ENCODE results near the gene CCDC74A. TPM values are rescaled to one million over a fixed set of nuclear protein-coding genes. Genes with fewer than 3 reads are reported as not detected.
"Not testable (repeated sequence)": the region's sequence is repeated elsewhere in the genome, so short reads cannot be mapped to it uniquely, and the experiment has no call there.

CCDC74A gene
- total RNA-seq, result 1 to 10 TPM; 3.0 to 4.6 TPM

DNA sequence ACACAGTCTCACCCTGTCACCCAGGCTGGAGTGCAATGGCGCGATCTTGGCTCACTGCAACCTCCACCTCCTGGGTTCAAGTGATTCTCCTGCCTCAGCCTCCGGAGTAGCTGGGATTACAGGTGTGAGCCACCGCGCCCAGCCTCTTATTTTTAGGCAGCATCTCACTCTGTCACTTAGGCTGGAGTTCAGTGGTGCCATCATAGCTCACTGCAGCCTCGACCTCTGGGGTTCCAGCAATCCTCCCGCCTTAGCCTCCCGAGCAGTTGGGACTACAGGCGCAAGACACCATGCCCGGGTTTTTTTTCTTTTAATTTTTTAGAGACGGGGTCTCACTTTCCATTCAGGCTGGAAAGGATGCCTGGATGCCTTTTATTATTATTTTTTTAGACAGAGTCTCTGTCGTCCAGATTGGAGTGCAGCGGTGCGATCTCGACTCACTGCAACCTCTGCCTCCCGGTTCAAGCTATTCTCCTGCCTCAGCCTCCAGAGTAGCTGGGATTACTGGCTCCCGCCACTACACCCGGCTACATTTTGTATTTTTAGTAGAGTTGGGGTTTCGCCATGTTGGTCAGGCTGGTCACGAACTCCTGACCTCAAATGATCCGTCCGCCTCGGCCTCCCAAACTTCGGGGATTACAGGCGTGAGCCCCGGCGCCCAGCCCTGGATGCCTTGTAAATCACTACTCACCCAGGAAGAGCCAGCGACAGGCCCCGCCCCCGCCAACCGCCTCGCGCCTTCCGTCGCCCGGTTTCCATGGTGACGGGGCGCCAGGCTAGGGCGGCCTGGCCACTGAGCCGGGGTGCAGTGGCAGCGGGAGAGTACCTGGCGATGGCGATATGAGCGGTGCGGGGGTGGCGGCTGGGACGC is at the start of gene CCDC74A:
Gene CCDC74A (plus strand): TSS at position 758 of the 871 bp plus-strand sequence. CDS start 83 bp downstream, at position 841.
- H3K27ac Mint-ChIP-seq, result peak within 1 kb of the TSS; percentile 77
- not testable (repeated sequence) for H3K9me3 Mint-ChIP-seq (ENCODE audit: low read depth); H3K36me3 Mint-ChIP-seq; H3K27me3 Mint-ChIP-seq
- peak within 1 kb of the TSS; percentile 82 for H3K4me3 Mint-ChIP-seq
- DNase-seq, result peak; percentile 86
- CTCF ChIA-PET, result interaction anchor here (1.3 to 2.4 kb wide), 2 partner anchors 34 to 35 kb away, joined by 7 to 11 read pairs; partner anchors contain the start of gene MZT2A
- ATAC-seq, result peak; percentile 93
- peaks cover 20% of the 10 kb centered on the region for H3K4me1 Mint-ChIP-seq

DNA sequence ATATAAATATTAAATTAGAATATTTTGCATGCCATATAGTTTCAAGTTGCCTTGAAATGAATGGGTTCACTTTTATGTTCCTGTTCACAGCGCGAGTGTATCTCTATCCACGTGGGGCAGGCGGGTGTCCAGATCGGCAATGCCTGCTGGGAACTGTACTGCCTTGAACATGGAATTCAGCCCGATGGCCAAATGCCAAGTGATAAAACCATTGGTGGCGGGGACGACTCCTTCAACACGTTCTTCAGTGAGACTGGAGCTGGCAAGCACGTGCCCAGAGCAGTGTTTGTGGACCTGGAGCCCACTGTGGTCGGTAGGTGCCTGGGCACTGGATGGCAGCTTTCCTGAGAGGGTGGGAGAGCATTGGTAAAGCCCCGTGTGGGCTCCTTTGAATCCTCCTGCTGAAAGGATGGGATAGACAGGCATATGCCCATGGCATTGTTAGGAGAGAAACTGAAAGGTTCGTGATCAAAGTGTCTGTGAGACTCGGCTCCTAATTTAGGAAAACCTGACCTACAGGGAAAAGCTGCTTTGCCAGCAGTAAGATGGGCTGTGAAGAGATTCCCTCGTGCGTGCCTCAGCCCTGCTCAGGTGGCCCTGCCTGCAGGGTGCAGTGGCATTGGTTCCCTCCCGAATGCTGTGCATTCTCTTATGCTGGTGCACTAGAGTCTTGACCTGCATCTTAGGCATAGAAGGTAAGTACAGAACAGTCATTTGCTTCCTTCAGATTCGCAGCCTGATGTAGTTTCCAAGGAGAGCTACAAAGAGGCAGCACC is 49.4 kb upstream of the CCDC74A start:
- CTCF ChIA-PET; H3K4me1 Mint-ChIP-seq; H3K27ac Mint-ChIP-seq; H3K9me3 Mint-ChIP-seq (ENCODE audit: low read depth); DNase-seq; H3K4me3 Mint-ChIP-seq; ATAC-seq; H3K27me3 Mint-ChIP-seq: not testable (repeated sequence)
- H3K36me3 Mint-ChIP-seq, result peaks cover 11% of the 10 kb centered on the region

DNA sequence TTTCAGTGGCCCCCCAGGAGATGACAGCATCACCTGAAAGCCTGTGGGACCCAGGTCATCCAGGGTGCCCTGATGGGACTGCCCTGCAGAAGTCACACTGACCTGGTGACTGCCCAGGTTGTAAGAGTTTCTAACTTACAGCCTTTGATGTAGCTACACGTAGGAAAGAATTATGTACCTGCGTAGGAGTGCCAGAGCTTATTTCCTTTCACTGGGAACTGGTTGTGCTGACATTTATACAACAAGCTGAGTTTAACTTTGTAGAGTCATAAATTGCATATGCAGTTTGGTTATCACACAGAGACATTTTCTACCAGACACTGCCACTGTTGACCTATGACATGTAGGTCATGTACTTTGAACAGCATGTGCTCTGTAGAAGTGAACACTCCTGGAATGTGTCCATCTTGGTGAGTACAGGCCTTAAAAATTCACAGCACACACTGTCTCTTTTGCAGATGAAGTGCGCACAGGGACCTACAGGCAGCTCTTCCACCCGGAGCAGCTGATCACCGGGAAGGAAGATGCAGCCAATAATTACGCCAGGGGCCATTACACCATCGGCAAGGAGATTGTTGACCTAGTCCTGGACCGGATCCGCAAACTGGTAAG is 48.7 kb upstream of the CCDC74A start:
- ATAC-seq; H3K9me3 Mint-ChIP-seq (ENCODE audit: low read depth); H3K27ac Mint-ChIP-seq; H3K4me1 Mint-ChIP-seq; DNase-seq; H3K4me3 Mint-ChIP-seq; H3K27me3 Mint-ChIP-seq: not testable (repeated sequence)
- CTCF ChIA-PET, result interaction anchor here (1.0 kb wide), 1 partner anchor 14 kb away, joined by 3 read pairs; no protein-coding TSS in a partner anchor
- H3K36me3 Mint-ChIP-seq, result peaks cover 11% of the 10 kb centered on the region

DNA sequence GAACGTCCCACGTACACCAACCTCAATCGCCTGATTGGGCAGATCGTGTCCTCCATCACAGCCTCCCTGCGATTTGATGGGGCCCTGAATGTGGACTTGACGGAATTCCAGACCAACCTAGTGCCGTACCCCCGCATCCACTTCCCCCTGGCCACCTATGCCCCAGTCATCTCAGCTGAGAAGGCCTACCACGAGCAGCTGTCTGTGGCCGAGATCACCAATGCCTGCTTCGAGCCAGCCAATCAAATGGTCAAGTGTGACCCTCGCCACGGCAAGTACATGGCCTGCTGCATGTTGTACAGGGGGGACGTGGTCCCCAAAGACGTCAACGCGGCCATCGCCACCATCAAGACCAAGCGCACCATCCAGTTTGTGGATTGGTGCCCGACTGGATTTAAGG is 47.3 kb upstream of the CCDC74A start:
- CTCF ChIA-PET; H3K4me3 Mint-ChIP-seq; ATAC-seq; DNase-seq; H3K9me3 Mint-ChIP-seq (ENCODE audit: low read depth); H3K4me1 Mint-ChIP-seq; H3K27me3 Mint-ChIP-seq; H3K27ac Mint-ChIP-seq: not testable (repeated sequence)
- H3K36me3 Mint-ChIP-seq, result peaks cover 12% of the 10 kb centered on the region

DNA sequence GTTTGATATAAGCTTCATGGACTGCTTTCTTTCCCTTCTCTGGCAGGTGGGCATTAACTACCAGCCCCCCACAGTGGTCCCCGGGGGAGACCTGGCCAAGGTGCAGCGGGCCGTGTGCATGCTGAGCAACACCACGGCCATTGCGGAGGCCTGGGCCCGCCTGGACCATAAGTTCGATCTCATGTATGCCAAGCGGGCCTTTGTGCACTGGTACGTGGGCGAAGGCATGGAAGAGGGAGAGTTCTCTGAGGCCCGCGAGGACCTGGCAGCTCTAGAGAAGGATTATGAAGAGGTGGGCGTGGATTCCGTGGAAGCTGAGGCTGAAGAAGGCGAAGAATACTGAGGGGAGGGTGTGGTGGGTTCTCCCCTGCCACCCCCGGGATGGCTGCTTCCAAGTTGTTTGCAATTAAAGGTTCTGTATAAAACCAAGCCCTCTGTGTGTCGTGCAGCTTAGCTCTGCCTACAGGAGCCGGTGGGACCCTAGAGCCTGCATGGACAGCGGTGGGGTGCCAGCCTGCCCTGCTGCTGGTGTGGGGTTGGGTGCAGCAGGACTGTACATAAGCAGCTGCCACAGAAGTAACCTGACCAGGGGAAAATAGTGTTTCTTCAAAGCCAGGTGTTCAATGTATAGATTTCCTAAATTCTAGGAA is 45.1 kb upstream of the CCDC74A start:
- H3K4me1 Mint-ChIP-seq; CTCF ChIA-PET; H3K27ac Mint-ChIP-seq; ATAC-seq; DNase-seq; H3K4me3 Mint-ChIP-seq; H3K9me3 Mint-ChIP-seq (ENCODE audit: low read depth); H3K36me3 Mint-ChIP-seq; H3K27me3 Mint-ChIP-seq: not testable (repeated sequence)

DNA sequence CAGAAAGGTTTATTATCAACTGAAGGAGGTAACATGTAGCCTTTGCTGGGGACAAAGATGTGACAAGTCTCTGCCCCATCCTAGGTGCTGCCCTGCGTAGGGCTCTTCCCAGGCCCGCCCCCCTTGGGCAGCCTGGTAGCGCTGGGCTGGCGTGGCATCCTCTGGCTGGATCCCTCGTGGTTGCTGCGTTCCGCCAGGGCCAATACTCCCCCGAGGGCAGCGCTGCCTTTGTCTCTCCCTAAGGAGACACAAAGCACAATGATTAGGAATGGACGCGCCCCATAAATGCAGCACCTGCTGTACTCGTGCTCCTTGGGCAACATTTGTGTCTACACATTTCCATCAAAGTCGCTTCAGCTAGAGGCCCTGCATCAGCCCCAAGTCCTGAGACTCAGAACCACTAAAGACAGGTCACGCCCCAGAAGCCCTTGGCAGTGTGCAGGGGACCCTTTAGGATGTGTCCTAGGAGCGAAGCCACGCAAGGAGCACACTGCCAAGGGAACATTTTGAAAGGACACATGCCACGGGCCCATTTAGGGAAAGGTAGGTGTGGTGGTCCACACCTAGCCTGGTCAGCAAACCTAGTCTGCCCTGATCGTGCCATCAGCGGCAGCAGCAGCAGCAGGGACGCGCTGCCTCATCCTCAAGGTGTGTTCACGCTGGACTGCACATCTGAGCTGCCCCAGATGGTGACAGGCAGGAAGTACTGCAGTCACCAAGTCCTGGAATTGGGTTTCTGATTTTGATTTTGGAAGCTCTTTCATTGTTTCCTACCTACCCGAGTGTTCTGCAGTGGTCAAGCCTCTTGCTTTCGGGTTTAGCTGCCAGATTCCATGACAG is 43.5 kb upstream of the CCDC74A start:
- H3K27me3 Mint-ChIP-seq; H3K4me3 Mint-ChIP-seq; DNase-seq; CTCF ChIA-PET; H3K9me3 Mint-ChIP-seq (ENCODE audit: low read depth); ATAC-seq; H3K27ac Mint-ChIP-seq: not testable (repeated sequence)
- Mint-ChIP-seq H3K4me1 (peaks cover 13% of the 10 kb centered on the region), H3K36me3 (peaks cover 17% of the 10 kb centered on the region)

DNA sequence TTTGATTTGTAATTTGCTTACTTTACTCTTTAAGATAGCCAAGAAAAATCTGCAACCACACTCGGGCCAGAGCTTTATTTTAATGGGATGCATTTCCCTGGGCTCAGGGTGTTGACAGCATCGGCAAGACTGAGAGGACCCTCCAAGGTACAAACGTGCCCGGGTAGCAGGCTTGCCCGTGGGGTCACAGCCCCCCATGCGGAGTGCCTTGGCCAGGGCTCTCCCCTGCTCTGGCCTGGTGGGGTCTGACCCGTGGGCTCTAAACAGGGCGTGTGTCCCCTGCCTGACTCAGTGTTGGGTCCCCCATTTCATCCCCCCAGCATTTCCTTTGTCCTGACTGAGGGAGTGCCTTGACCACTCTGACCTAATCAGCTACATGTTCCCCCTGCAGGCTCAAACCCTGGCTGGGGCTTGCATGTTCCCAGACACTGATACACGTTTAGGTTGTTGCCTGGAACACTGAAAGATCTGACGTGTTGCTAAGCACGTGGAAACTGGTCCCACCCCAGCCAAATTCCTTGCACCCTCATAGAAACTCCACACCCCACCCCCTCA is 42.7 kb upstream of the CCDC74A start:
- DNase-seq; H3K27me3 Mint-ChIP-seq; H3K4me3 Mint-ChIP-seq; ATAC-seq; CTCF ChIA-PET; H3K9me3 Mint-ChIP-seq (ENCODE audit: low read depth); H3K27ac Mint-ChIP-seq: not testable (repeated sequence)
- Mint-ChIP-seq H3K36me3 (peaks cover 17% of the 10 kb centered on the region), H3K4me1 (peaks cover 18% of the 10 kb centered on the region)

DNA sequence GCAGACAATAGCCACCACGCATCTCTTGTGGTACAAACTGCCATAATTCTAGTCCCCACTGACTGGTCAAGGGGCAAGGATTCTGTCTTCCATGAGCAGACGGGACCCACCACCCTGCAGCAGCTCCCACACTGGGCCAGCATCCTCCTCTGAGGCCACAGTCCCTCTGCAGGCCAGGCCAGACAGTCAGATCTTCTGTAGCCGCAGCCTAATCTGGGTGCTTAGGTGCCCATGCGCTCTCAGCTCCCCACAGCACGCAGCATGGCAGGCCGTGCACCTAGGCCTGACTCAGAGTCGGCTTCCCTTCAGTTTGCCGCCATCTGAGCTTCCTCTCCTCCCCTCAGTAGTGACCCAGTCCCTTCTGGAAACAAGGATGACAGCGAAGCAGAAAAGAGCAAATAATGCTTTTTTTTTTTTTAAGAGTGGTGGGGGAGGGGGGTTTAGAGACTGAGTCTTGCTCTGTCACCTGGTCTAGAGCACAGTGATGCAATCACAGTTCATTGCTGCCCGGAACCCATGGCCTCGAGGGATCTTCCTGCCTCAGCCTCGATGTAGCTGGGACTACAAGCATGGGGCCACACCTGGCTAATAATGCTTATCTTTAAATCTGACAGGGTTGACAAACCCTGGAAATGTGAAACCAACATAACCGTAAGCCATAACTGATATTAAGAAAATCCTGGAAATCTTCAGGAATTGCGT is 41.3 kb upstream of the CCDC74A start:
- peaks cover 17% of the 10 kb centered on the region for H3K36me3 Mint-ChIP-seq
- H3K9me3 Mint-ChIP-seq (ENCODE audit: low read depth); ATAC-seq; CTCF ChIA-PET; H3K4me3 Mint-ChIP-seq; H3K27me3 Mint-ChIP-seq; H3K27ac Mint-ChIP-seq; DNase-seq: not testable (repeated sequence)
- peaks cover 28% of the 10 kb centered on the region for H3K4me1 Mint-ChIP-seq

DNA sequence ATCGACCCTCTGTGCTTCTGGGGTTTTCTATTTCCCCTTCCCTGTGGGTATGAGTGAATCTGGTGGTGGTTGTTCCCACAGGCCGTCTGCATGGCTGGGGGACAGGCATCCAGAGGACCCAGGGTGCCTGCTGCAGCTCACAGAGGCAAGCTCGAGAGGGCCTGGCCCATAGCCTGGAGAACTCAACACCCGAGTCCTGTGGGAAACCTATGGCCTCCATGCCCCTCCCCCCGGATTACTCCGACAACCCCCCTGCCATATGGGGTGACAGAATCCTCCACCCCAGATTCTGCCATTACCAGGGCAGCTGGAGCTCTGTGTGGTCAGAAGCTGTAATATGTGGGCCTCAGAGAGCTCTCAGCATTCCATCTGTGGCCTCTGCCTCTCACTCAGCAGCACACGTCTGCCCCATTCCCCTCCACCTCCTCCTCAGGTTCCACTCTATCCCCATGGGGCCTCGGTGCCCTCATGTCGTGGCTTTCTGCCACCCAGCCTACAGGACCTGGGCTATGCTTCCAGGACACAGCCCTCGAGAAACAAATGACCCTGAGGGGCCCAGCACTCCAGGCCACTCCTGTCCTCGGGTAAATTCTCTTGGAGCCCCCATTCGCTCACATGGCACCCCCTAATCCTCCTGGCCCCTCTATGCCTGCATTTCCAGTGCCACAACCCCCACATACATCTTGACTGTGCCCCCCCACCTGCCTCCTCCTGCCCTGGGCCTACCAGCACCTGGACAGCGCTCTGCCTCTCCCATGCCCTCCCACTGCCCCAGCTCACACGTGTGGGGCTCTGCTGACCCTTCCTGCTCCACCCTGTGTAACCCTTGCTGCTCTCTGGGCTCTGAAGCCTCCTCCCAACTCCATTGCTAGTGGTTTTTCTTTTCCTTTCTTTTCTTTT is 39.1 kb upstream of the CCDC74A start:
- DNase-seq, result no peak
- ATAC-seq, result no peak
- Mint-ChIP-seq H3K27me3 (no peaks in the 10 kb centered on the region), H3K4me3 (no peak overlapping the region), H3K9me3 (ENCODE audit: low read depth) (no peaks in the 10 kb centered on the region), H3K27ac (no peak overlapping the region), H3K4me1 (peaks cover 21% of the 10 kb centered on the region), H3K36me3 (peaks cover 12% of the 10 kb centered on the region)
- CTCF ChIA-PET, result interaction anchor here (1.2 kb wide), 1 partner anchor 10 kb away, joined by 5 read pairs; no protein-coding TSS in a partner anchor

DNA sequence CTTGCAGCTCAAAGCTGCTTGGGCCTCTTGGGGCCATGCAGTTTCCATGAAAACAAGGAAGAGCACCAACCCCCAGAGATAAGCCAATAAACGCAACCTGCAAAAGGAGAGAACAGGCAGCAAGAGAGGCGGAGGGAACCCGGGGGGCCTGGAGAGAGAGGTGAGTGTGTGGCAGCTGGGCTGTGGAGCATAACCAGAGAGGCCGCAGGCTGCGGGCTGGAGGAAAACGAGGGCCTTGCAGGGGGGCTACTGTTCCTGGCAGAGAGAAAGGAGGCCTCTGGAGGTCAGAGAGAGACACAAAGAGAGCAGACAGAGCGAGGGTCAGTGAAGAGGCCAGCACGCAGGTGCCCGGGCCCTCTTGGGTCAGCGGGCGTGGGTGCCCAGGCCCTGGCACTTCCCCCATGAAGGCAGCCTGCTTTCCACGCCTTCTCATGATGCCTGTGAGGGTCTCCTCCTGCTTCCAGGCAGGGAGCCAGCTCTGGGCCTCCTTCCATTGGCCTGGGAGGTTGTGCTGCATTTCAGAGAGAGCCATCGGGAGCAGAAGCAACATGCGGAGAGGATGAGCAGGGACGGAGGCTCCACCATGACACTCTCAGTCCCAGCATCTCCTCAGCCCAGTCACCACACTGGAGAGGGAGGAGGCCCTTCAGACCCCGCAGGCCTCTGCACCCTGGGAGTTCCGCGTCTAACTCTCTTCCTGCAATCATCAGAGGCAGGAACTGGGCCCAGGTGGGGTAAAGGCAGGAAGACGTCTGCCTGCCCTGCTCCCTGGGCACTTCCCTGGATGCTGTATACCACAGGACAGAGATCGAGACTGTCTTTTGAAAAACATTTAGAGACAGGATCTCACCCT is 36.8 kb upstream of the CCDC74A start:
- peaks cover 36% of the 10 kb centered on the region for H3K4me1 Mint-ChIP-seq
- not testable (repeated sequence) for H3K9me3 Mint-ChIP-seq (ENCODE audit: low read depth); ATAC-seq; H3K27me3 Mint-ChIP-seq
- CTCF ChIA-PET, result interaction anchor here (2.6 kb wide), 1 partner anchor 337 kb away, joined by 9 read pairs; no protein-coding TSS in a partner anchor
- H3K4me3 Mint-ChIP-seq, result peak overlapping the region; percentile 88
- peak overlapping the region; percentile 89 for H3K27ac Mint-ChIP-seq
- peak; percentile 60 for DNase-seq
- peaks cover 12% of the 10 kb centered on the region for H3K36me3 Mint-ChIP-seq
